Tibial artery (tissue), 4 donors: ENCODE data around the gene PRKG1.

Experiments used
- DNase-seq, 2 donors: peaks; one replicate each; pipeline ENCODE4 v3.0.0-alpha.2; 2019
- H3K27ac ChIP-seq, 2 donors: fragments of 200-600 bp; sonication (generic) in 1 of 2; 1 replicate in 1 of 2; 2 replicates in 1 of 2; pipeline ENCODE4 v1.5.1; 2018 to 2019; ENCODE audit warnings: mild to moderate bottlenecking in 1 of 2
- H3K27me3 ChIP-seq, 2 donors: fragments of 200-600 bp; sonication (generic) in 1 of 2; one replicate each; pipeline versions ENCODE4 v1.5.1 to v1.6.0; 2016 to 2019
- H3K36me3 ChIP-seq, 3 donors: fragments of 200-600 bp; sonication (generic) in 2 of 3; one replicate each; pipeline ENCODE4 v1.5.1; 2016 to 2019; ENCODE audit warnings: mild to moderate bottlenecking in 2 of 3
- H3K4me1 ChIP-seq, 4 donors: fragments of 200-600 bp; sonication (generic) in 2 of 4; 1 replicate in 3 of 4; 2 replicates in 1 of 4; pipeline ENCODE4 v1.5.1; 2016 to 2019
- H3K4me3 ChIP-seq, 2 donors: fragments of 200-600 bp; sonication (generic) in 1 of 2; 1 replicate in 1 of 2; 2 replicates in 1 of 2; pipeline ENCODE4 v1.5.1; 2018 to 2019; ENCODE audit warnings: mild to moderate bottlenecking in 2 of 2
- H3K9me3 ChIP-seq, 3 donors: fragments of 200-600 bp; sonication (generic) in 1 of 3; one replicate each; pipeline ENCODE4 v1.5.1; 2016 to 2019
- CTCF ChIP-seq, 2 experiments: fragments of 200-600 bp in 1 of 2; fragments of 450-650 bp in 1 of 2; IDR thresholded peaks; one replicate each; pipeline ENCODE4 v1.5.1; 2017 to 2019; ENCODE audit warnings: antibody characterized with exemption in 2 of 2, mild to moderate bottlenecking in 1 of 2, moderate library complexity in 1 of 2
- intact Hi-C: fragments of 100-400 bp; cut with DNase I; formaldehyde crosslinking; loops from one replicate; pipeline ENCODE4 v1.15.0; 2023; ENCODE audit warnings: low total_unique reads

The PRKG1 gene

DNA sequence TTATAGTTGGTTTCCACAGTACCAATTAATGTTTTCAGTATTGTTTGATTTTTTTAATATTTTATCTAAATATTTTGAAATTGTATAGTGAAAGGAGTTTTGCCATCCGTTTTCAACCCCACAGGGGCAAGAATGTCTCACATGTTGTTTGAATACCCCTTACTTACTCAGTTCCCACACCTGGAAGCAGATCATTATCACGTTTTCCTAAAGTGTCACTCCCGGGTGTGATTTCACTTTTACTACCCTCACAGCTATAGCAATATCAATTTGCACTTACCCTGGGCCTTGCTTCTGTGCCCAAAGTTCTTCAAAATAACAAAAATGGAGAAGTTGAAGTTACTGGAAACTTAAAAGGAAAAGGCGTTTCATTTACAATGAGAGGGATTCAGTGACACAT, 397.0 kb downstream of the PRKG1 start:
- Histone ChIP-seq H3K36me3 (no peaks in the 10 kb centered on the region), H3K4me3 (no peak overlapping the region), H3K27ac (no peak overlapping the region), H3K4me1 (peaks cover 0 to 51% (median 4%) of the 10 kb centered on the region in 4 donors), H3K9me3 (no peaks in the 10 kb centered on the region), H3K27me3 (no peaks in the 10 kb centered on the region)
- intact Hi-C loops, result no loop called here
- DNase-seq, result no peak
- TF ChIP-seq CTCF (IDR thresholded peaks at IDR 0.05), result no peak

GRCh38 chr10:51472154-51472553, 397.9 kb downstream of the PRKG1 start:
- no peak for DNase-seq
- Histone ChIP-seq H3K9me3 (no peaks in the 10 kb centered on the region), H3K4me1 (peaks cover 0 to 51% (median 3%) of the 10 kb centered on the region in 4 donors), H3K36me3 (no peaks in the 10 kb centered on the region), H3K27me3 (no peaks in the 10 kb centered on the region), H3K27ac (no peak overlapping the region), H3K4me3 (no peak overlapping the region)
- intact Hi-C loops, result no loop called here
- TF ChIP-seq CTCF (IDR thresholded peaks at IDR 0.05), result no peak

GRCh38 chr10:51479711-51480110, 405.4 kb downstream of the PRKG1 start:
- Histone ChIP-seq H3K36me3 (no peaks in the 10 kb centered on the region), H3K4me3 (no peak overlapping the region), H3K4me1 (peaks cover 0 to 33% (median 6%) of the 10 kb centered on the region in 4 donors), H3K27ac (no peak overlapping the region), H3K27me3 (no peaks in the 10 kb centered on the region), H3K9me3 (no peaks in the 10 kb centered on the region)
- no peak for TF ChIP-seq CTCF (IDR thresholded peaks at IDR 0.05)
- no peak for DNase-seq
- intact Hi-C loops, result no loop called here

DNA sequence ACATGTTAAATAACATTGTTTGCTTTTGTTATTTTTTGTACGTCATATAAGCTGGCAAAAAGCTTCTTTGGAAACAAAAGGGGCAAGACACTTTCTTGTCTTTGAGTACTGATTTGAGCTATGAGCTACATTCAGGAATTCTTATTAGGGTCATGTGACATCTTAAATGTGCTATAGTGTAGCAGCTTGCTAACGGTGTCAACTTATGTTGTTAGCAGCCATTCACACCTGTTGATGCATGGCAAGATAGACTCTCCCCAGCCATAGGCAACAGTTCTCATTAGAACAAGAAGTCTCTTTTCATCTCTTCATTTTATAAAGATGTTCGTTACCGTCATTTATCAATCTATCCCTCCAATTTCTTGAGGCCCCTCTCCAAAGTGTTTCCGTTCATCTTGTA, 411.4 kb downstream of the PRKG1 start:
- Histone ChIP-seq H3K4me3 (no peak overlapping the region), H3K27me3 (no peaks in the 10 kb centered on the region), H3K36me3 (no peaks in the 10 kb centered on the region), H3K9me3 (no peaks in the 10 kb centered on the region), H3K4me1 (peaks cover 0 to 25% (median 6%) of the 10 kb centered on the region in 4 donors), H3K27ac (no peak overlapping the region)
- intact Hi-C loops, result no loop called here
- TF ChIP-seq CTCF (IDR thresholded peaks at IDR 0.05), result no peak
- no peak for DNase-seq

GRCh38 chr10:51487576-51487975, 413.3 kb downstream of the PRKG1 start:
- no peak overlapping the region for H3K4me3 ChIP-seq
- intact Hi-C loops, result no loop called here
- H3K27me3 ChIP-seq, result no peaks in the 10 kb centered on the region

More at GRCh38 chr10:51487576-51487975, 413.3 kb downstream of the PRKG1 start:
- Histone ChIP-seq H3K27ac (no peak overlapping the region), H3K36me3 (no peaks in the 10 kb centered on the region), H3K9me3 (no peaks in the 10 kb centered on the region), H3K4me1 (peaks cover 0 to 32% (median 6%) of the 10 kb centered on the region in 4 donors)
- no peak for DNase-seq
- TF ChIP-seq CTCF (IDR thresholded peaks at IDR 0.05), result no peak
